Skeletal muscle tissue (tissue), 1 donor: ENCODE measurements around the gene NPAS2. TPM values are rescaled to one million over a fixed set of nuclear protein-coding genes. Genes with fewer than 3 reads are reported as not detected.

Experiments
- total RNA-seq: library from RNA; depleted of rRNA; stranded (reverse); fragments of >200 nt; gene quantifications from one replicate; pipeline ENCODE4 v1.2.3, GENCODE V29; 2014

NPAS2 gene
- total RNA-seq, 1 donor from 2014 or later = 7.8 TPM

Other genes starting within 250 kb of the NPAS2 start
- 1,432 TPM for gene RPL31, start 182.2 kb downstream of the NPAS2 start, total RNA-seq